HepG2 (cell line): ENCODE results near the gene ADH4. TPM values are rescaled to one million over a fixed set of nuclear protein-coding genes. Genes with fewer than 3 reads are reported as not detected.

Experiments used
- ARHGAP35 ChIP-seq: sonication (generic); formaldehyde crosslinking; IDR thresholded peaks from 2 replicates; pipeline ENCODE4 v1.9.0; 2022; ENCODE audit warnings: mild to moderate bottlenecking, inconsistent platforms, moderate library complexity, missing genetic modification reagents, borderline replicate concordance
- E2F1 ChIP-seq: sonication (generic); formaldehyde crosslinking; IDR thresholded peaks from 2 replicates; pipeline ENCODE4 v1.5.0; 2020; ENCODE audit warnings: missing genetic modification reagents
- HNF4A ChIP-seq: sonication (generic); formaldehyde crosslinking; IDR thresholded peaks from 2 replicates; pipeline ENCODE4 v1.4.0; 2020; ENCODE audit warnings: missing genetic modification reagents
- KDM1A ChIP-seq: IDR thresholded peaks from 2 replicates; pipeline ENCODE4 v1.6.1; 2016; ENCODE audit warnings: missing compliant biosample characterization
- NBN ChIP-seq: fragments of 450-650 bp; conservative IDR thresholded peaks from 2 replicates; pipeline ENCODE4 v1.6.1; 2017
- NR2C2 ChIP-seq: sonication (generic); formaldehyde crosslinking; IDR thresholded peaks from 2 replicates; pipeline ENCODE4 v1.4.0; 2020; ENCODE audit warnings: missing genetic modification reagents, mild to moderate bottlenecking, moderate library complexity, borderline replicate concordance
- PAWR ChIP-seq: sonication (generic); formaldehyde crosslinking; IDR thresholded peaks from 2 replicates; pipeline ENCODE4 v1.4.0; 2020; ENCODE audit warnings: missing genetic modification reagents, mild to moderate bottlenecking, borderline replicate concordance
- PAXIP1 ChIP-seq: sonication (generic); formaldehyde crosslinking; conservative IDR thresholded peaks from 2 replicates; pipeline ENCODE4 v1.4.0; 2020; ENCODE audit warnings: mild to moderate bottlenecking, missing genetic modification reagents, moderate library complexity
- PRMT3 ChIP-seq: sonication (generic); formaldehyde crosslinking; IDR thresholded peaks from 2 replicates; pipeline ENCODE4 v1.8.1; 2022; ENCODE audit warnings: low read depth, mild to moderate bottlenecking, moderate library complexity, missing genetic modification reagents, borderline replicate concordance
- ZBTB40 ChIP-seq, 2 experiments: fragments of 450-650 bp in 1 of 2; sonication (generic) in 1 of 2; formaldehyde crosslinking in 1 of 2; IDR thresholded peaks; 2 replicates each; pipeline versions ENCODE4 v1.6.1 to v1.8.0; 2016 to 2022; ENCODE audit warnings: antibody characterized with exemption in 1 of 2, mild to moderate bottlenecking in 1 of 2, missing genetic modification reagents in 1 of 2
- ZNF24 ChIP-seq: fragments of 450-650 bp; IDR thresholded peaks from 2 replicates; pipeline ENCODE4 v1.6.1; 2017; ENCODE audit warnings: antibody characterized with exemption, mild to moderate bottlenecking
- ZNF414 ChIP-seq: sonication (generic); formaldehyde crosslinking; IDR thresholded peaks from 2 replicates; pipeline ENCODE4 v1.5.0; 2020; ENCODE audit warnings: missing genetic modification reagents
- ZNF782 ChIP-seq: sonication (generic); formaldehyde crosslinking; IDR thresholded peaks from 2 replicates; pipeline ENCODE4 v1.4.0; 2020; ENCODE audit warnings: missing genetic modification reagents, mild to moderate bottlenecking, borderline replicate concordance
- polyA plus RNA-seq, 8 experiments: library from polyadenylated mRNA; depleted of rRNA in 3 of 8; stranded (reverse) in 7 of 8; unstranded in 1 of 8; fragments of >200 nt; fragmentation: Illumina TruSeq in 4 of 8; extraction: Trizol in 4 of 8; gene quantifications; 2 replicates each; pipeline versions ENCODE4 v1.2.1 to v1.2.3, GENCODE V29; 2011 to 2016; ENCODE audit warnings: low read depth in 4 of 8, missing spikeins in 1 of 8, mixed read lengths in 1 of 8; ENCODE audit not compliant: insufficient read depth in 1 of 8
- total RNA-seq, 5 experiments: library from RNA; depleted of rRNA; stranded (reverse); fragments of >200 nt; fragmentation: Illumina TruSeq; extraction: Trizol; gene quantifications; 2 replicates each; pipeline ENCODE4 v1.2.3, GENCODE V29; 2016; ENCODE audit warnings: low read depth in 1 of 5

The ADH4 gene
- total and polyA plus RNA-seq, 2 of the 13 experiments (the other 11 are each of a cell fraction or from before 2014, with no cell fraction given), result 24.3 to 31.1 TPM

- TF ChIP-seq ZBTB40 (IDR thresholded peaks at IDR 0.05) (no peak), ZBTB40 (CRISPR knock-in tag; IDR thresholded peaks at IDR 0.05) (peak; percentile 32), PAWR (CRISPR knock-in tag) (no peak), ZNF414 (CRISPR knock-in tag) (no peak), ZNF782 (CRISPR knock-in tag) (peak; percentile 81; the same call in 1 of the 2 replicates), KDM1A (CRISPR knock-in tag) (no peak), PAXIP1 (CRISPR knock-in tag) (peak; percentile 53), PRMT3 (no peak), ARHGAP35 (CRISPR knock-in tag) (0 out of 2 replicates have a peak, but pooled peaks have one; percentile 31), HNF4A (no peak), E2F1 (CRISPR knock-in tag) (0 out of 2 replicates have a peak, but pooled peaks have one; percentile 56), ZNF24 (no peak), NBN (no peak), NR2C2 (CRISPR knock-in tag) (no peak)
Measured at GRCh38 chr4:99088481-99089365, 55.4 kb downstream of the ADH4 start, which contains the start of gene ADH5 (continued).
